ENCODE results near the gene TANGO2. TPM values are rescaled to one million over a fixed set of nuclear protein-coding genes. Genes with fewer than 3 reads are reported as not detected.

TANGO2 gene
- total and polyA plus RNA-seq, 7 donors = 20.6 to 73.3 (median 34.9) TPM

- peaks cover 44% of the 10 kb centered on the region for H3K4me1 ChIP-seq
- peak; percentile 7 to 47 for DNase-seq
These were observed 41.0 kb upstream of the TANGO2 start for GRCh38 chr22:19979712-19980493.

GRCh38 chr22:19980766-19981165 is 40.1 kb upstream of the TANGO2 start:
- TF ChIP-seq CTCF (IDR thresholded peaks at IDR 0.05) = no peak
- no peak overlapping the region for H3K4me3 ChIP-seq
- H3K27me3 ChIP-seq (ENCODE audit: insufficient read depth in 3 of 3, low read length in 2 of 3) = no peaks in the 10 kb centered on the region
- peaks cover 0 to 46% of the 10 kb centered on the region in 2 donors for H3K36me3 ChIP-seq (ENCODE audit: insufficient read depth in 1 of 2, low read depth in 1 of 2)
- ATAC-seq (no peak), DNase-seq (peak in 1 of 2 donors; percentile 7)
- H3K9me3 ChIP-seq = no peaks in the 10 kb centered on the region
- 51 to 83% (median 65%) methylated on average over 7 of the region's 7 CpGs for WGBS, 3 donors
- H3K27ac ChIP-seq = peak overlapping the region; percentile 94
- intact Hi-C loops (cut with DNase I) = no loop called here
- peaks cover 53% of the 10 kb centered on the region for H3K4me1 ChIP-seq

More at GRCh38 chr22:19979712-19980493, 41.0 kb upstream of the TANGO2 start:
- Histone ChIP-seq H3K9me3 (no peaks in the 10 kb centered on the region), H3K27ac (peak overlapping the region; percentile 94), H3K36me3 (ENCODE audit: insufficient read depth in 1 of 2, low read depth in 1 of 2) (peaks cover 0 to 46% of the 10 kb centered on the region in 2 donors), H3K27me3 (ENCODE audit: insufficient read depth in 3 of 3, low read length in 2 of 3) (no peaks in the 10 kb centered on the region), H3K4me3 (no peak overlapping the region)
- no peak for ATAC-seq
- intact Hi-C loops (cut with DNase I) = no loop called here
- WGBS, 3 donors = 92 to 94% (median 94%) methylated on average over 47 to 52 of the region's 52 CpGs
- TF ChIP-seq CTCF (IDR thresholded peaks at IDR 0.05) = no peak

GRCh38 chr22:19981171-19981960 is 39.5 kb upstream of the TANGO2 start:
- no peaks in the 10 kb centered on the region for H3K9me3 ChIP-seq
- ATAC-seq = no peak
- DNase-seq = peak; percentile 11 to 49
- peaks cover 0 to 46% of the 10 kb centered on the region in 2 donors for H3K36me3 ChIP-seq (ENCODE audit: insufficient read depth in 1 of 2, low read depth in 1 of 2)
- intact Hi-C loops (cut with DNase I) = no loop called here
- H3K27ac ChIP-seq = peak overlapping the region; percentile 94
- no peak overlapping the region for H3K4me3 ChIP-seq
- H3K4me1 ChIP-seq = peaks cover 59% of the 10 kb centered on the region
- TF ChIP-seq CTCF (IDR thresholded peaks at IDR 0.05) = no peak
- H3K27me3 ChIP-seq (ENCODE audit: insufficient read depth in 3 of 3, low read length in 2 of 3) = no peaks in the 10 kb centered on the region
- WGBS, 3 donors = 87 to 90% (median 88%) methylated on average over 31 to 33 of the region's 33 CpGs

- no peaks in the 10 kb centered on the region for H3K9me3 ChIP-seq
- 82 to 90% (median 83%) methylated on average over 16 of the region's 16 CpGs for WGBS, 3 donors
- peak; percentile 7 to 45 for DNase-seq
- H3K36me3 ChIP-seq (ENCODE audit: insufficient read depth in 1 of 2, low read depth in 1 of 2) = peaks cover 0 to 39% of the 10 kb centered on the region in 2 donors
- no peak for ATAC-seq
- TF ChIP-seq CTCF (IDR thresholded peaks at IDR 0.05) = no peak
- peak overlapping the region; percentile 94 for H3K27ac ChIP-seq
- H3K27me3 ChIP-seq (ENCODE audit: insufficient read depth in 3 of 3, low read length in 2 of 3) = no peaks in the 10 kb centered on the region
- intact Hi-C loops (cut with DNase I) = loop anchor here in 1 of 2 donors (1.0 kb wide), 1 partner anchor 12 kb away; no protein-coding TSS in a partner anchor
- peaks cover 59% of the 10 kb centered on the region for H3K4me1 ChIP-seq
- H3K4me3 ChIP-seq = no peak overlapping the region
These were observed 38.7 kb upstream of the TANGO2 start for GRCh38 chr22:19981961-19982920.
